ENCODE measurements around the gene CCKAR.

The CCKAR gene

GRCh38 chr4:26458157-26458561, 32.1 kb downstream of the CCKAR start:
- DNase-seq, result no peak

GRCh38 chr4:26457412-26457811, 32.9 kb downstream of the CCKAR start:
- DNase-seq, result no peak

- no peak for DNase-seq
Observed at GRCh38 chr4:26455571-26455970, 34.7 kb downstream of the CCKAR start.

GRCh38 chr4:26454961-26455360, 35.3 kb downstream of the CCKAR start:
- no peak for DNase-seq

GRCh38 chr4:26452565-26453531, 37.4 kb downstream of the CCKAR start:
- DNase-seq, result no peak

GRCh38 chr4:26451597-26451996, 38.7 kb downstream of the CCKAR start:
- no peak for DNase-seq

- no peak for DNase-seq
Observed at GRCh38 chr4:26450418-26450817, 39.9 kb downstream of the CCKAR start.

GRCh38 chr4:26447378-26447777, 42.9 kb downstream of the CCKAR start:
- DNase-seq, result no peak

GRCh38 chr4:26441771-26442170, 48.5 kb downstream of the CCKAR start:
- DNase-seq, result no peak

- no peak for DNase-seq
Observed at GRCh38 chr4:26441102-26441501, 49.2 kb downstream of the CCKAR start.

GRCh38 chr4:26434030-26434639, 56.1 kb downstream of the CCKAR start:
- DNase-seq, result no peak

- no peak for DNase-seq
Observed at GRCh38 chr4:26433556-26433955, 56.7 kb downstream of the CCKAR start.

GRCh38 chr4:26432419-26432818, 57.9 kb downstream of the CCKAR start:
- no peak for DNase-seq

GRCh38 chr4:26431461-26432180, 58.7 kb downstream of the CCKAR start:
- no peak for DNase-seq

Data from activated CD4-positive, alpha-beta T cell treated with anti-CD3 and anti-CD28 coated beads for 48 hours (primary cell).